Panc1 (cell line): ENCODE measurements around the gene TFF1. TPM values are rescaled to one million over a fixed set of nuclear protein-coding genes. Genes with fewer than 3 reads are reported as not detected.

ENCODE experiments used
- ATAC-seq: fragments of 200-7000 bp; cut with Tn5 transposase; 2 replicates; pipeline ENCODE4 v1.9.1; 2020; ENCODE audit warnings: mild to moderate bottlenecking, moderate library complexity
- BruUV-seq: library from RNA; stranded (reverse); fragments of 400-500 nt; replicated peaks from 2 replicates; lab custom pipeline; 2021; lab: Mats Ljungman, UMichigan
- CTCF ChIA-PET: fragments of 300-600 bp; sonication (Branson Sonifier 250); formaldehyde crosslinking; loops from one replicate; lab custom pipeline; 2022; ENCODE audit warnings: antibody characterized with exemption; lab: Charles Lee
- POLR2A ChIA-PET: fragments of 300-600 bp; sonication (Branson Sonifier 250); formaldehyde crosslinking; loops from one replicate; lab custom pipeline; 2022; ENCODE audit warnings: antibody characterized with exemption; lab: Charles Lee
- DNase-seq: peaks from one replicate; pipeline ENCODE4 v3.0.0-alpha.2; 2010; ENCODE audit warnings: low read depth, low spot score
- H3K27ac ChIP-seq: 2 replicates; pipeline ENCODE4 v1.5.1; 2011; ENCODE audit warnings: mild to moderate bottlenecking, low read length, inconsistent platforms
- H3K27me3 ChIP-seq: fragments of 200-500 bp; sonication (Bioruptor generic); 2 replicates; pipeline ENCODE4 v1.6.0; 2014; ENCODE audit warnings: low read length, inconsistent platforms; ENCODE audit not compliant: control insufficient read depth, insufficient read depth
- H3K36me3 ChIP-seq: fragments of 200-500 bp; sonication (Bioruptor generic); 2 replicates; pipeline ENCODE4 v1.5.1; 2014; ENCODE audit warnings: inconsistent platforms, mild to moderate bottlenecking, low read length, moderate library complexity; ENCODE audit not compliant: control insufficient read depth, insufficient read depth
- H3K4me1 ChIP-seq: 2 replicates; pipeline ENCODE4 v1.5.1; 2011; ENCODE audit warnings: inconsistent platforms, mild to moderate bottlenecking, low read length, moderate library complexity; ENCODE audit not compliant: control insufficient read depth, insufficient read depth
- H3K4me3 ChIP-seq, 2 experiments: 2 replicates each; pipeline ENCODE4 v1.5.1; 2011 to 2012; ENCODE audit warnings: low read depth in 2 of 2, low read length in 2 of 2, mild to moderate bottlenecking in 2 of 2, inconsistent platforms in 1 of 2, moderate library complexity in 1 of 2
- H3K9me3 ChIP-seq: fragments of 200-500 bp; sonication (Bioruptor generic); 2 replicates; pipeline ENCODE4 v1.5.1; 2014; ENCODE audit warnings: low read depth, mild to moderate bottlenecking, inconsistent platforms, low read length, moderate library complexity; ENCODE audit not compliant: control insufficient read depth, insufficient read depth
- POLR2AphosphoS5 ChIP-seq: IDR thresholded peaks from 2 replicates; pipeline ENCODE4 v1.6.1; 2012; ENCODE audit warnings: mild to moderate bottlenecking, low read depth, low read length, moderate library complexity
- SIN3A ChIP-seq: IDR thresholded peaks from 2 replicates; pipeline ENCODE4 v1.6.1; 2012; ENCODE audit warnings: low read depth, mild to moderate bottlenecking, low read length, moderate library complexity, borderline replicate concordance; ENCODE audit not compliant: insufficient read depth
- TCF7L2 ChIP-seq: IDR thresholded peaks from 2 replicates; pipeline ENCODE4 v1.6.1; 2011; ENCODE audit warnings: mild to moderate bottlenecking, low read depth, low read length, inconsistent platforms
- in situ Hi-C: cut with HindIII; loops from 2 replicates; pipeline ENCODE4 v1.10.0; 2016; ENCODE audit warnings: low sequenced_read_pairs, low pct_unique_long_range_greater_than_20kb
- intact Hi-C: fragments of 100-400 bp; cut with micrococcal nuclease; formaldehyde crosslinking; loops from one replicate; pipeline ENCODE4 v1.10.0; 2022; ENCODE audit not compliant: unreplicated experiment
- total RNA-seq: library from RNA; stranded (reverse); gene quantifications from one replicate; pipeline ENCODE4 v1.2.1, GENCODE V29; 2021; ENCODE audit not compliant: unreplicated experiment
- TF ChIP-seq, protein P1 (sequence below), 2 experiments: IDR thresholded peaks; 2 replicates each; pipeline ENCODE4 v1.6.1; 2011 to 2012; ENCODE audit warnings: low read depth in 2 of 2, control low read depth in 1 of 2, low read length in 1 of 2, mild to moderate bottlenecking in 1 of 2, moderate library complexity in 1 of 2; ENCODE audit not compliant: insufficient read depth in 1 of 2
- TF ChIP-seq, protein P2 (sequence below): fragments of 450-650 bp; IDR thresholded peaks from 2 replicates; pipeline ENCODE4 v1.5.1; 2017; ENCODE audit warnings: mild to moderate bottlenecking

TFF1 gene
- total RNA-seq, 1 experiment from 2014 or later, result 0.36 TPM

- Histone ChIP-seq H3K9me3 (no peaks in the 10 kb centered on the region), H3K4me1 (no peaks in the 10 kb centered on the region), H3K27me3 (no peaks in the 10 kb centered on the region; the same call in 1 of the 2 replicates), H3K4me3 (no peak overlapping the region), H3K36me3 (no peaks in the 10 kb centered on the region), H3K27ac (no peak overlapping the region)
- no peak for DNase-seq
- no peak for ATAC-seq
- POLR2A ChIA-PET, result no interaction called here
- CTCF ChIA-PET, result no interaction called here
- BruUV-seq, result no TSS peak
- intact Hi-C loops (no loop called here), in situ Hi-C loops (no loop called here)
- TF ChIP-seq SIN3A (no peak), POLR2AphosphoS5 (no peak), TCF7L2 (no peak)
- TF ChIP-seq, protein P1, sequence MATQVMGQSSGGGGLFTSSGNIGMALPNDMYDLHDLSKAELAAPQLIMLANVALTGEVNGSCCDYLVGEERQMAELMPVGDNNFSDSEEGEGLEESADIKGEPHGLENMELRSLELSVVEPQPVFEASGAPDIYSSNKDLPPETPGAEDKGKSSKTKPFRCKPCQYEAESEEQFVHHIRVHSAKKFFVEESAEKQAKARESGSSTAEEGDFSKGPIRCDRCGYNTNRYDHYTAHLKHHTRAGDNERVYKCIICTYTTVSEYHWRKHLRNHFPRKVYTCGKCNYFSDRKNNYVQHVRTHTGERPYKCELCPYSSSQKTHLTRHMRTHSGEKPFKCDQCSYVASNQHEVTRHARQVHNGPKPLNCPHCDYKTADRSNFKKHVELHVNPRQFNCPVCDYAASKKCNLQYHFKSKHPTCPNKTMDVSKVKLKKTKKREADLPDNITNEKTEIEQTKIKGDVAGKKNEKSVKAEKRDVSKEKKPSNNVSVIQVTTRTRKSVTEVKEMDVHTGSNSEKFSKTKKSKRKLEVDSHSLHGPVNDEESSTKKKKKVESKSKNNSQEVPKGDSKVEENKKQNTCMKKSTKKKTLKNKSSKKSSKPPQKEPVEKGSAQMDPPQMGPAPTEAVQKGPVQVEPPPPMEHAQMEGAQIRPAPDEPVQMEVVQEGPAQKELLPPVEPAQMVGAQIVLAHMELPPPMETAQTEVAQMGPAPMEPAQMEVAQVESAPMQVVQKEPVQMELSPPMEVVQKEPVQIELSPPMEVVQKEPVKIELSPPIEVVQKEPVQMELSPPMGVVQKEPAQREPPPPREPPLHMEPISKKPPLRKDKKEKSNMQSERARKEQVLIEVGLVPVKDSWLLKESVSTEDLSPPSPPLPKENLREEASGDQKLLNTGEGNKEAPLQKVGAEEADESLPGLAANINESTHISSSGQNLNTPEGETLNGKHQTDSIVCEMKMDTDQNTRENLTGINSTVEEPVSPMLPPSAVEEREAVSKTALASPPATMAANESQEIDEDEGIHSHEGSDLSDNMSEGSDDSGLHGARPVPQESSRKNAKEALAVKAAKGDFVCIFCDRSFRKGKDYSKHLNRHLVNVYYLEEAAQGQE (IDR thresholded peaks at IDR 0.05; ENCODE audit: insufficient read depth in 1 of 2, low read depth in 2 of 2, low read length in 1 of 2), result no peak
- TF ChIP-seq, protein P2, sequence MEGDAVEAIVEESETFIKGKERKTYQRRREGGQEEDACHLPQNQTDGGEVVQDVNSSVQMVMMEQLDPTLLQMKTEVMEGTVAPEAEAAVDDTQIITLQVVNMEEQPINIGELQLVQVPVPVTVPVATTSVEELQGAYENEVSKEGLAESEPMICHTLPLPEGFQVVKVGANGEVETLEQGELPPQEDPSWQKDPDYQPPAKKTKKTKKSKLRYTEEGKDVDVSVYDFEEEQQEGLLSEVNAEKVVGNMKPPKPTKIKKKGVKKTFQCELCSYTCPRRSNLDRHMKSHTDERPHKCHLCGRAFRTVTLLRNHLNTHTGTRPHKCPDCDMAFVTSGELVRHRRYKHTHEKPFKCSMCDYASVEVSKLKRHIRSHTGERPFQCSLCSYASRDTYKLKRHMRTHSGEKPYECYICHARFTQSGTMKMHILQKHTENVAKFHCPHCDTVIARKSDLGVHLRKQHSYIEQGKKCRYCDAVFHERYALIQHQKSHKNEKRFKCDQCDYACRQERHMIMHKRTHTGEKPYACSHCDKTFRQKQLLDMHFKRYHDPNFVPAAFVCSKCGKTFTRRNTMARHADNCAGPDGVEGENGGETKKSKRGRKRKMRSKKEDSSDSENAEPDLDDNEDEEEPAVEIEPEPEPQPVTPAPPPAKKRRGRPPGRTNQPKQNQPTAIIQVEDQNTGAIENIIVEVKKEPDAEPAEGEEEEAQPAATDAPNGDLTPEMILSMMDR, result no peak
These were observed 34.8 kb upstream of the TFF1 start for GRCh38 chr21:42401154-42401553.

DNA sequence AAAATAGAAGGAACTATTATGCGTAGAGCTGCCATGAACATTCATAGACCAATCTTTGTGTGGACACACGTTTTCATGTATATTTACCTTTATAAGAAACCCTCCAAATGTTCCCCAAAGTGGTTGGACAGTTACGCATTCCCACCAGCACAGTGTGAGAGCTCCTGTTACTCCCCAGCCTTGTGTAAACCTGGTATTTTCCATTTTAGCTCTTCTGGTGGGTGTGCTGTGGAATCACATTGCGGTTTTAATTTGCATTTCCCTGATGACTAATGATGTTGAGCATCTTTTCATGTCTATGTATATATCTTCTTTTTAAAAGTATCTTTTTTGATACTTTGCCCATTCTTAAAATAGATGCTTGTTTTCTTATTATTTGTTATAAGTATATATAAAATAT lies 34.2 kb upstream of the TFF1 start:
- no peak for DNase-seq
- no TSS peak for BruUV-seq
- Histone ChIP-seq H3K27ac (no peak overlapping the region), H3K9me3 (no peaks in the 10 kb centered on the region), H3K36me3 (no peaks in the 10 kb centered on the region), H3K4me1 (no peaks in the 10 kb centered on the region), H3K4me3 (no peak overlapping the region), H3K27me3 (no peaks in the 10 kb centered on the region; the same call in 1 of the 2 replicates)
- TF ChIP-seq POLR2AphosphoS5, result no peak
- TF ChIP-seq, protein P2, result no peak
- TF ChIP-seq, protein P1 (IDR thresholded peaks at IDR 0.05; ENCODE audit: insufficient read depth in 1 of 2, low read depth in 2 of 2, low read length in 1 of 2), result no peak
- TF ChIP-seq TCF7L2, result no peak
- TF ChIP-seq SIN3A, result no peak
- POLR2A ChIA-PET, result no interaction called here
- CTCF ChIA-PET, result no interaction called here
- ATAC-seq, result no peak
- in situ Hi-C loops, result no loop called here
- intact Hi-C loops, result no loop called here
